Neural progenitor cell (in vitro differentiated cells): ENCODE measurements around the gene KIR2DL3. TPM values are rescaled to one million over a fixed set of nuclear protein-coding genes. Genes with fewer than 3 reads are reported as not detected.
"Not testable (repeated sequence)": the region's sequence is repeated elsewhere in the genome, so short reads cannot be mapped to it uniquely, and the experiment has no call there.

ENCODE experiments used
- DNase-seq: peaks from one replicate; pipeline ENCODE4 v3.0.0-alpha.2; 2016; ENCODE audit warnings: low spot score
- H2AFZ ChIP-seq: fragments of 200-600 bp; sonication (generic); replicated peaks from 2 replicates; pipeline ENCODE4 v1.6.1; 2016; ENCODE audit warnings: antibody characterized with exemption
- H3F3A ChIP-seq: fragments of 200-600 bp; sonication (generic); 2 replicates; pipeline ENCODE4 v1.6.1; 2016; ENCODE audit warnings: antibody characterized with exemption, low read depth
- H3K27ac ChIP-seq: fragments of 200-600 bp; sonication (generic); 2 replicates; pipeline ENCODE4 v1.5.1; 2016; ENCODE audit warnings: mild to moderate bottlenecking
- H3K27me3 ChIP-seq: fragments of 200-600 bp; sonication (generic); 2 replicates; pipeline ENCODE4 v1.6.1; 2016; ENCODE audit warnings: mild to moderate bottlenecking, moderate library complexity
- H3K36me3 ChIP-seq: fragments of 200-600 bp; sonication (generic); 2 replicates; pipeline ENCODE4 v1.5.1; 2016
- H3K4me1 ChIP-seq: fragments of 200-600 bp; sonication (generic); 2 replicates; pipeline ENCODE4 v1.6.1; 2016; ENCODE audit warnings: mixed run types
- H3K4me2 ChIP-seq: fragments of 200-600 bp; sonication (generic); 2 replicates; pipeline ENCODE4 v1.6.1; 2016
- H3K4me3 ChIP-seq: fragments of 200-600 bp; sonication (generic); 2 replicates; pipeline ENCODE4 v1.5.1; 2016
- H3K79me2 ChIP-seq: fragments of 200-600 bp; sonication (generic); 2 replicates; pipeline ENCODE4 v1.6.1; 2016; ENCODE audit warnings: low read depth
- H3K9ac ChIP-seq: fragments of 200-600 bp; sonication (generic); 2 replicates; pipeline ENCODE4 v1.6.1; 2016
- H3K9me3 ChIP-seq: fragments of 200-600 bp; sonication (generic); 2 replicates; pipeline ENCODE4 v1.5.1; 2016; ENCODE audit warnings: low read depth
- H4K20me1 ChIP-seq: fragments of 200-600 bp; sonication (generic); 2 replicates; pipeline ENCODE4 v1.6.1; 2016; ENCODE audit warnings: low read depth
- H3K27ac Mint-ChIP-seq: 3 replicates; pipeline ENCODE4 v1.8.0; 2021; ENCODE audit warnings: mixed read lengths
- H3K27me3 Mint-ChIP-seq: 2 replicates; pipeline ENCODE4 v1.8.0; 2022; ENCODE audit warnings: low read depth, mild to moderate bottlenecking, inconsistent platforms, moderate library complexity, mixed read lengths; ENCODE audit not compliant: insufficient read depth
- H3K36me3 Mint-ChIP-seq: 3 replicates; pipeline ENCODE4 v1.8.0; 2021; ENCODE audit warnings: mixed read lengths
- H3K4me1 Mint-ChIP-seq: 3 replicates; pipeline ENCODE4 v1.8.0; 2021; ENCODE audit warnings: mixed read lengths
- H3K4me3 Mint-ChIP-seq: 3 replicates; pipeline ENCODE4 v1.8.0; 2021; ENCODE audit warnings: mild to moderate bottlenecking, moderate library complexity, mixed read lengths
- H3K9me3 Mint-ChIP-seq: 3 replicates; pipeline ENCODE4 v1.8.0; 2020; ENCODE audit warnings: mixed read lengths
- EZH2 ChIP-seq: fragments of 200-600 bp; sonication (generic); IDR thresholded peaks from 2 replicates; pipeline ENCODE4 v1.6.1; 2017; ENCODE audit warnings: antibody characterized with exemption, mild to moderate bottlenecking, moderate library complexity
- EZH2phosphoT487 ChIP-seq: fragments of 200-600 bp; sonication (generic); IDR thresholded peaks from 2 replicates; pipeline ENCODE4 v1.6.1; 2017; ENCODE audit warnings: antibody characterized with exemption
- total RNA-seq: library from RNA; depleted of rRNA; stranded (reverse); fragments of >200 nt; gene quantifications from 2 replicates; pipeline ENCODE4 v1.2.3, GENCODE V29; 2015; ENCODE audit warnings: low replicate concordance
- TF ChIP-seq, protein P1 (sequence below): fragments of 200-600 bp; sonication (generic); IDR thresholded peaks from 2 replicates; pipeline ENCODE4 v1.5.1; 2017; ENCODE audit warnings: antibody characterized with exemption, mild to moderate bottlenecking

The KIR2DL3 gene
- total RNA-seq, 1 donor from 2014 or later, result not detected

DNA sequence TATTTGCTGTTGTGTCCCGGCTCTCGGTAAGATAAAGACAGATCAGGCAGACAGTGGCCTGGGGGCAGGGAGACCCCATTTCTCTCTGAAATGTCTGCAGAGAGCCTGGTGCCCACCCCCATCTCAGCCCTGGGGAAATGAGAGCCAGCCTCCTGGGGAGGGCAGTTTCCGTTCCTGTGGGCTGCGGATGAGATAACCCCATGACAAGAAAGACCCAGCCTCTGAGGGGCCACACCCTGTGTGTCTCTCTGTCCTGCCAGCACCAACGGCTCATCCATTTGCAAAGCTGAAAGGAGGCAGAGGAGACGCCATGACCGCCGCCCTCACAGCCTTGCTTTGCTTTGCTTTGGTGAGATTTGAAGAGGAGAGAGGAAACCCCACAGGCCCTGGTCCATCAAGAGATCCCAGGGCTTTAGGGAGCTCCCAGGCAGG lies 42.2 kb upstream of the KIR2DL3 start:
- Mint-ChIP-seq H3K27ac (no peak overlapping the region), H3K9me3 (peaks cover 51% of the 10 kb centered on the region), H3K4me1 (no peaks in the 10 kb centered on the region), H3K27me3 (no peaks in the 10 kb centered on the region), H3K36me3 (no peaks in the 10 kb centered on the region), H3K4me3 (no peak overlapping the region)
- Histone ChIP-seq H3K4me1 (no peaks in the 10 kb centered on the region), H3K9me3 (no peaks in the 10 kb centered on the region), H2AFZ (no peak overlapping the region), H3K79me2 (no peaks in the 10 kb centered on the region), H3K9ac (no peak overlapping the region), H3F3A (no peaks in the 10 kb centered on the region), H3K27ac (no peak overlapping the region), H3K4me3 (no peak overlapping the region), H3K4me2 (no peak overlapping the region), H3K27me3 (no peaks in the 10 kb centered on the region), H3K36me3 (no peaks in the 10 kb centered on the region), H4K20me1 (no peaks in the 10 kb centered on the region)
- TF ChIP-seq, protein P1, sequence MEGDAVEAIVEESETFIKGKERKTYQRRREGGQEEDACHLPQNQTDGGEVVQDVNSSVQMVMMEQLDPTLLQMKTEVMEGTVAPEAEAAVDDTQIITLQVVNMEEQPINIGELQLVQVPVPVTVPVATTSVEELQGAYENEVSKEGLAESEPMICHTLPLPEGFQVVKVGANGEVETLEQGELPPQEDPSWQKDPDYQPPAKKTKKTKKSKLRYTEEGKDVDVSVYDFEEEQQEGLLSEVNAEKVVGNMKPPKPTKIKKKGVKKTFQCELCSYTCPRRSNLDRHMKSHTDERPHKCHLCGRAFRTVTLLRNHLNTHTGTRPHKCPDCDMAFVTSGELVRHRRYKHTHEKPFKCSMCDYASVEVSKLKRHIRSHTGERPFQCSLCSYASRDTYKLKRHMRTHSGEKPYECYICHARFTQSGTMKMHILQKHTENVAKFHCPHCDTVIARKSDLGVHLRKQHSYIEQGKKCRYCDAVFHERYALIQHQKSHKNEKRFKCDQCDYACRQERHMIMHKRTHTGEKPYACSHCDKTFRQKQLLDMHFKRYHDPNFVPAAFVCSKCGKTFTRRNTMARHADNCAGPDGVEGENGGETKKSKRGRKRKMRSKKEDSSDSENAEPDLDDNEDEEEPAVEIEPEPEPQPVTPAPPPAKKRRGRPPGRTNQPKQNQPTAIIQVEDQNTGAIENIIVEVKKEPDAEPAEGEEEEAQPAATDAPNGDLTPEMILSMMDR, result no peak
- no peak for TF ChIP-seq EZH2phosphoT487
- TF ChIP-seq EZH2, result no peak
- no peak for DNase-seq

DNA sequence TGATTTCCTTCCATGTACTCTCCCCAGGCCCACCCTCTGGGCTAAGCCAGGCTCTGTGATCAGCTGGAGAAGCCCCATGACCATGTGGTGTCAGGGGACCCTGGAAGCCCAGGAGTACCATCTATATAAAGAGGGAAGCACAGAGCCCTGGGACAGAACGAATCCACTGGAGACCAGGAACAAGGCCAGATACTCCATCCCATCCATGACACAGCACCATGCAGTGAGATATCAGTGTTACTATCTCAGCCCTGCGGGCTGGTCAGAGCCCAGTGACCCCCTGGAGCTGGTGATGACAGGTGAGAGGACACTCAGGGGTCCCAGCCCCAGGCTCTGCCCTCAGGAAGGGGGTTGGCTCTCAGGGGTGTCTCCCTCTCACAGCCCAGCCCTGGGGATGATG lies 41.5 kb upstream of the KIR2DL3 start:
- Mint-ChIP-seq H3K4me1 (no peaks in the 10 kb centered on the region), H3K27ac (no peak overlapping the region), H3K27me3 (no peaks in the 10 kb centered on the region), H3K36me3 (no peaks in the 10 kb centered on the region), H3K9me3 (peaks cover 52% of the 10 kb centered on the region), H3K4me3 (no peak overlapping the region)
- H3K9ac ChIP-seq, result no peak overlapping the region
- H3K4me1 ChIP-seq, result no peaks in the 10 kb centered on the region
- H3K9me3 ChIP-seq, result no peaks in the 10 kb centered on the region
- no peaks in the 10 kb centered on the region for H3F3A ChIP-seq
- no peaks in the 10 kb centered on the region for H3K79me2 ChIP-seq
- TF ChIP-seq EZH2phosphoT487, result no peak
- TF ChIP-seq, protein P1, result no peak
- TF ChIP-seq EZH2, result no peak
- H3K27ac ChIP-seq, result no peak overlapping the region
- H3K4me2 ChIP-seq, result no peak overlapping the region
- H2AFZ ChIP-seq, result no peak overlapping the region
- H3K4me3 ChIP-seq, result no peak overlapping the region
- no peaks in the 10 kb centered on the region for H4K20me1 ChIP-seq
- H3K27me3 ChIP-seq, result no peaks in the 10 kb centered on the region
- H3K36me3 ChIP-seq, result no peaks in the 10 kb centered on the region
- DNase-seq, result no peak

DNA sequence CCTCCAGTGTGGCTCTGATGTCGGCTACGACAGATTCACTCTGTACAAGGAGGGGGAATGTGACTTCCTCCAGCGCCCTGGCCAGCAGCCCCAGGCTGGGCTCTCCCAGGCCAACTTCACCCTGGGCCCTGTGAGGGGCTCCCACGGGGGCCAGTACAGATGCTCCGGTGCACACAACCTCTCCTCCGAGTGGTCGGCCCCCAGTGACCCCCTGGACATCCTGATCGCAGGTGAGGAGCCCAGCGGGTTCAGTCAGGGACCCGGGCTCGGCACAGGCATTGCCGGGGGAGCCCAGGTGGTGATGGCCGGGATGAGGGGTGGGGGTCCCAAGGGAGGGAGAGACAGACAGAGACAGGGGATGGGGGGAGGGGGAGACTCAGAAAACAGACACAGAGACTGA lies 40.6 kb upstream of the KIR2DL3 start:
- H3F3A ChIP-seq, H4K20me1 ChIP-seq, H3K4me3 Mint-ChIP-seq, H3K9ac ChIP-seq, H3K27me3 Mint-ChIP-seq, H3K4me1 Mint-ChIP-seq, H3K4me1 ChIP-seq, DNase-seq, H3K27ac ChIP-seq, H3K27ac Mint-ChIP-seq, H3K4me2 ChIP-seq, H3K36me3 ChIP-seq, H3K27me3 ChIP-seq, H3K79me2 ChIP-seq, H3K9me3 ChIP-seq, H2AFZ ChIP-seq, H3K4me3 ChIP-seq, H3K36me3 Mint-ChIP-seq: not testable (repeated sequence)
- peaks cover 49% of the 10 kb centered on the region for H3K9me3 Mint-ChIP-seq

DNA sequence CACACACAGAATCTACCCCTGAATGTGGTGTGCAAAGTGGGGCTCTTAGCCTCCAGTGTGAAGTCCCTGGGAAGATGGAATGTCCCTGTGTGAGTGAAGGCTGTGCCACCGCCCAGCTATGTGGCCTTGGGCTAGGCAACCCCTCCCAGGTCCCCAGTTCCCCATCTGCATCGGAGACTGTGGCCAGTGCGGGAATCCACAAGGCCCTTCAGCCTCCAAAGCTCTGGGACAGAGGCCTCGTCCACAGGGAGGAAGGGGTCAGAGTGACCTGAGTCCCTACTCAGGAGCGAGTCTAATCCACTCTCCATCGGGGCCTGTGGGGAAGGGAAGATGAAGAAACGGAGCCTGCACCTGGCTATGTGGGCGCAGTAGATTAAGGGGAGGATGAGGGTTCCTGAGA lies 33.4 kb upstream of the KIR2DL3 start:
- Mint-ChIP-seq H3K4me3 (no peak overlapping the region), H3K4me1 (no peaks in the 10 kb centered on the region), H3K9me3 (peaks cover 58% of the 10 kb centered on the region)

More for the DNA sequence above, 33.4 kb upstream of the KIR2DL3 start:
- Mint-ChIP-seq H3K27me3 (peaks cover 5% of the 10 kb centered on the region), H3K27ac (no peak overlapping the region), H3K36me3 (no peaks in the 10 kb centered on the region)
- Histone ChIP-seq H3K9me3 (peaks cover 3% of the 10 kb centered on the region), H3F3A (no peaks in the 10 kb centered on the region), H3K36me3 (no peaks in the 10 kb centered on the region), H3K9ac (no peak overlapping the region), H3K4me2 (no peak overlapping the region), H3K4me1 (no peaks in the 10 kb centered on the region), H3K79me2 (no peaks in the 10 kb centered on the region), H2AFZ (no peak overlapping the region), H3K27me3 (no peaks in the 10 kb centered on the region), H4K20me1 (no peaks in the 10 kb centered on the region), H3K4me3 (no peak overlapping the region), H3K27ac (no peak overlapping the region)
- no peak for TF ChIP-seq EZH2phosphoT487
- TF ChIP-seq EZH2, result no peak
- TF ChIP-seq, protein P1, result no peak
- no peak for DNase-seq
